GM19467 (cell line): ENCODE data around the gene FAM200A.
"Not testable (repeated sequence)": the region's sequence is repeated elsewhere in the genome, so short reads cannot be mapped to it uniquely, and the experiment has no call there.

ENCODE experiments used
- ATAC-seq: cut with Tn5 transposase; IDR thresholded peaks from one replicate; pipeline ENCODE4 v1.9.1; 2021; ENCODE audit warnings: mild to moderate bottlenecking, moderate library complexity; ENCODE audit not compliant: unreplicated experiment

Gene FAM200A

DNA sequence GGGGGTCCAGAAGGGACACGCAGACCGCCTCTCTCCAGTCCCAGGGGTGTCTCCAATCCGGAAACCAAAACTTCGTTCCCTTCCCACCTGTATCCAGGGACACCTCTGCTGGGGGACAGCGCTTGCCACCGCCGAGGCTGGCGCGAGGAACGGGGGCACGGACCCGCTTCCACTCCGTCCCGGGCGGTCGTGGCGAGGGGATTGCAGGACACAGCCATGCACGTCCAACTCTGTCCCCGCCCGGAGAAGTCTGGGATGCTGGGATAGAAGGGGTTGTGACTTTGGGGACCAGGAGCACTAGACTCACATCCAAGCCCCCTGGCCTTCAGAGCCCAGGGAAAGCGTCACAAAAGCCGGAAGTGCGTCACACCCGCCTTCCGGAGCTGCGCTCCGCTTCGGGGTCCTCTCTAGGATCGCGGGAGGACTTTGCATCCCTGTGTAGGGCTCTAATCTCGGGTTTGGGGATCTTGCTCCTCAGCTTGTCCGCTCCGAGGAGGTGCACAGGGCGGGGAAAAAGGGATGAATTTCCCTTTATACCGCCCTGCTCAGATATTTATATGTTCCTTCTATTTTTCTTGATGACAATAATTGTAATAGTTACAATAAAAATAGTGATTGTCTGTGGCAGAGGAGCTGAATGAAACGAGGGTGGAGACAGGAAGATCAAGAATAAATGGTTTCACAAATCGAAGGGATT, at the start of gene FAM200A:
Gene FAM200A (minus strand): TSS at position 348 of the 697 bp plus-strand sequence. CDS start 3,707 bp downstream, outside the sequence.
- peak; percentile 92 for ATAC-seq

DNA sequence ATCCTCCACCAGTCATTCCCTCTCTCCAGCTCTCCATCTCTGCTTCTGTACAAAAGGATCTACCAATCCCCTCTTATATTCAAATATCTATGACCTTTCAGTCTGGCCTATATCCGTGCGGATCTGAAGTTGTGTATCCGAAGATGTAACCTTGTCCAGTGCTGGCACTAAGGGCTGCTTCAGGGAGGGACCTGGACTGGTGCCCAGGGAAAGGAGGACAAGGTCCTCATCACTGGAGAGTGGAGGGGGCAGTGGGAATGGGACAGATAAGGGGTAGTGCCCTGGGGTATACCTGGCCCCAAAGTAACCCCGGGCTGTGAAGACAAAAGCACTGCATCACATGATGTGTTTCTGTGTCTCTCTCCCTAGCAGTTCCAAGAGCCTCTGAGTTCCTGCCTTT, 47.9 kb upstream of the FAM200A start:
- no peak for ATAC-seq

DNA sequence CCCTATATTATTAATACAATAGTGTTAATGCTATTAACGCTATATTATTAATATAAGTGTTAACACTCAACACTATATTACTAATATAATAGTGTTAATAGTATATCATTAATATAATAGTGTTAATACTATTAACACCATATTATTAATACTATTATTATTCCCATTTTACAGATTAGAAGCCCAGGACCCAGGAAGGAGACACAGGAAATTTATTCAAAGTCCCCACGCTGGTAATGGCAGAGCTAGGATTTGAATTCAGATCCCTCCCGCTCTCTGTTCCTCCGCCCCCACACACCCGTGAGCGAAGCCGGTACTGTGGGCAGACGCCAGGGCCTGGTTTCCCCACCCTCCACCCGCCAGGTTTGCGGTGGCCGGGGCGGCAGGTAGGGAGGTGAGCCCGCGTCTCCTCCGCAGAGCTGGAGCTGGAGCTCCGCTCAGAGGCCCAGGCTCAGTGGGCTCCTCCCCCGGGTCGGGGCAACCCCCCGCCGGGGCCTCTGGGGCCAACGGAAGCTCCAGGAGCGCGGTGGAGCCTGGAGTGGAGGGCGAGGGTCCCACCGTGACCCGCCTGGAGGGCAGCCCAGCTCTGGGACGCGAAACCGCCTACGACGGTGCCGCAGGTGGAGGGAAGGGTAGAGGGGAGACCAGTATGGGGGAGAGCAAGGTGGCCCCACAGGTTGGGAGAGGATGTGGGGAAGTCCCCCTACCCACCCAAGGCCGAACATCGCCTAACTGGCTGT, 46.0 kb upstream of the FAM200A start, which contains the start of gene TMEM225B:
Gene TMEM225B (plus strand): TSS at position 506 of the 740 bp plus-strand sequence. CDS start 6,122 bp downstream, outside the sequence.
- no peak for ATAC-seq

DNA sequence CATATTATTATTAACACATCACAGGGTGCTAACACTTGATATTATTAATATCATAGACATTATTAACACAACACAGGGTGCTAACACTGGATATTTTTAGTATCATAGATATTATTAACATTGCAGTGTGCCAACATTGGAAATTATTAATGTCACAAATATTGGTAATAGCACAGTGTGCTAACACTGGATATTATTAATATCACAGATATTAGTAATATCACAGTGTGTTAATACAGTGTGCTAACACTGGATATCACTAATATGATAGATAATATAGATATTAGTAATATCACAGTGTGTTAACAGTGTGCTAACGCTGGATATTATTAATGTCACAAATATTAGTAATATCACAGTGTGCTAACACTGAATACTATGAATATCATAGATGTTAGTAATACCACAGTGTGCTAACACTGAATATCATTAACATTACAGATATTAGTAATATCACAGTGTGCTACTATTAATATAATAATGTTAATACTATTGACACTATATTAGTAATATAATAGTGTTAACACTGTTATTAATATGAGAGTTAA, 44.6 kb upstream of the FAM200A start:
- ATAC-seq: no peak

DNA sequence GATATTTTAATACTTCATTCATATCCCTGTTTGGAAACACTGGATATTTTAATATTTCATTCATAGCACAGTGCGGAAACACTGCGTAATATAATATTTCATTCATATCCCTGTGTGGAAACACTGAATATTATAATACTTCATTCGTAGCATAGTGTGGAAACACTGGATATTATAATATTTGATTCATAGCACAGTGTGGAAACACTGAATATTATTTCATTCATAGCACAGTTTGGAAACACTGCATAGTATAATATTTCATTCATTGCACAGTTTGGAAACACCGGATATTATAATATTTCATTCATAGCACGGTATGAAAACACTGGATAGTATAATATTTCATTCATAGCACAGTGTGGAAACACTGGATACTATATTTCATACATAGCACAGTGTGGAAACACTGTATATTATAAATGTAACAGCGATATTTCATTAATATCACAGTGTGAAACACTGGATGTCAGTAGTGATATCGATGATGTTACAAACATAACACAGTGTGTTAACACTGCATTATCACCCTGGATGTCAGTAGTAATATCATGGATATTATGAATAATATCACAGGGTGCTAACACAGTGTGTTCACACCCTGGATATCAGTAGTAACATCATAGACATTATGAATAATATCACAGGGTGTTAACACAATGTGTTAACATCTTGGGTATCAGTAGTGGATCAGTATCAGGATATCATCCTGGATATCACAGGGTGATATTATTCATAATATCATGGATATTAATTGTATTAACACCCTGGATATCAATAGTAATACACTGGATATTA, 43.2 kb upstream of the FAM200A start:
- no peak for ATAC-seq

DNA sequence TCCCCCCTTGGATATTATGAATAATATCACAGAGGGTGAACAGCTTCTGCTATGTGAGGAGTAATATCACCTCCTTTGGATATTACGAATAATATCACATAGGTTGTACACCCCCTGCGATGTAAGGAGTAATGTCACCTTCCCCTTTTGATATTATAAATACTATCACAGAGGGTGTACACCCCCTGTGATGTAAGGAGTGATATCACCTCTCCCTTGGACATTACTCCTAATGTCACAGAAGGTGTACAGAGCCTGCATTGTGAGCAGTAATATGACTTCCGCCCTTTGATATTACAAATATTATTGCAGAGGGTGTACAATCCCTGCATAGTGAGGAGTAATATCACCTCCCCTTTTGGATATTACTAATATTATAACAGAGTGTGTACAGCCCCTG, 37.0 kb upstream of the FAM200A start:
- ATAC-seq: no peak

DNA sequence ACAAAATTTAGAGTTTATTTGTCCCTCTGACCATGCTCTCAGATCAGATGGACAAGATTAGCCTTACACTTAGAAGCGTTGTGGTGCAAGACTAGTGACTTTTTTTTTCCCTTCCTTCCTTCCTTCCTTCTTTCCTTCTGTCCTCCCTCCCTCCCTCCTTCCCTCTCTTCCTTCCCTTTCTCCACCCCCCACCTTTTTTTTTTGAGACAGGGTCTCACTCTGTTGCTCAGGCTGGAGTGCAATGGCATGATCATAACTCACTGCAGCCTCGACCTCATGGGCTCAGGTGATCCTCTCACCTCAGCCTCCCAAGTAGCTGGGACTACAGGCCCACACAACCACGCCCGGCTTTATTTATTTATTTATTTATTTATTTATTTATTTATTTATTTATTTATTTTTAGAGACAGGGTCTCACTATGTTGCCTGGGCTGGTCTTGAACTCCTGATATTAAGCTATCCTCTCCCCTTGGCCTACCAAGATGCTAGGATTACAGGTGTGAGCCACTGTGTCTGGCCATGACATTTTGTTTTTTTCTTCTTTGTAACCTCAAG, 28.9 kb upstream of the FAM200A start:
- not testable (repeated sequence) for ATAC-seq

DNA sequence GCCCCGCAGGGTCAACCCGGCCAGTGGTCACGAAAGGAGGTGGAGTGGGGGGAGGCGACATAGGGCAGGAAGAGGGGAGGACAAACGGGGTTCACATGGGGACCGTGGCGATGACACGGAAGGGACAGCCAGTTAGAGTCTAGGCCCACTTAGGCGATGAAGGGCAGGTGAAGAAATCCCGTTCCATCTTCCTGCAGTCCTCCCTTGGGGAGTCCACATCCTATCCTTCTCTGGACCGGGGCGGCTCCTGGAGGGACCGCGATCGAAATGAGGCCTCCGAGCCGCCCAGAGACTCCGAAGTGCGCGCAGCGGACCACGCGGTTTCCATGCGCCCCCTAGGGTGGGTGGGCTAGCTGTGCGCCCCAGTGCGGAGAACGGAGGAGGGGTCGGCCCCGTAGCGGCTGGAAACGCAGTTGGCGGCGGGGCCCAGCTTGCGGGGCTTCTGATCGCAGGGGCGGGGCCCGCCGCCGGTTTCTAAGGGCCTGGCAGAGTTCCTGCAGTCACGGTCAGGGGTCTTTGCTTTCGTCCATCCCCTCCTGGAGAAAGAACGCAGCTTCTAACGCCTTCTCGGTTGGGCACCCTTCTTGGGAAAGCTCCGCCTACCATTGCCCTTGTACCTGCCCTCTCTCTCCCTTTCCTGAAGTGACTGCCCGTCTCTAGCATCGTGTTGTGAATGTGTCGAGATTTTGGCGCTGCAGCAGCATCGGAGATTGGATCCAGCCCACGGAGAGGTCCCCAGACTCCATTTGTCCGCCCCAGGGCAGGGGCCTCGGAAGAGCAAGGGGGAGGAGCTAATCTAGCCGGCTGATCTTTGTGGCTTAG, 28.3 kb upstream of the FAM200A start:
- ATAC-seq: no peak

DNA sequence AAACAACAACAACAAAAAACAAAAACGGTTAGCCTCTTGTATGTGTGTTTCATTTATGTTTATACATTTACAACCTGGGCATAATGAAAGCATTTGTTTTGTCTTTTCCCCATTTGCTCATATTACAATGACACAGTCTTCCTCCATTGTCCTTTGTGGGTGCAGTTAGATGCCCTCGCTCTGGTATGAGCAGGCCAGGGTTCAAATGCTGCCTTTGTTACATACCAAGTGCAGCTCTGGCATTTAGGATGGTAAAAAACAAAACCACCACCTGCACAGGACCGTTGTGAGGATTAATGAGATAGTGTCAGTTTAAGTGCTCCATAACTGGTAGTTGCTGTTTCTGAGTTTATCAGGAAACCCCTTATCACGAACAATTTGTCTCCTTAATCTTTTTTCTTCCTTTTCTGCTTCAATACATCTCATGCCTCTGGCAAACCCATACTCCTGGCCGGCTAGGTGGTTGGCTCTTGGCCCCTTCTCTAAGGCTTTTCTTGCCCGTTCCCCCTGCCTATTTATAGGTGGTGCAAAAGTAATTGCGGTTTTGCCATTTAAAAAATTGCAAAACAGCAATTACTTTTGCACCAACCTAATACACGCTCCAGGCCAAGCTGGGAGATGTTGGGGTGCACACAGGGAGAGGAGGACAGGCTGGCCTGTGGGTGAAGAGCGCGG, 27.5 kb upstream of the FAM200A start:
- no peak for ATAC-seq

DNA sequence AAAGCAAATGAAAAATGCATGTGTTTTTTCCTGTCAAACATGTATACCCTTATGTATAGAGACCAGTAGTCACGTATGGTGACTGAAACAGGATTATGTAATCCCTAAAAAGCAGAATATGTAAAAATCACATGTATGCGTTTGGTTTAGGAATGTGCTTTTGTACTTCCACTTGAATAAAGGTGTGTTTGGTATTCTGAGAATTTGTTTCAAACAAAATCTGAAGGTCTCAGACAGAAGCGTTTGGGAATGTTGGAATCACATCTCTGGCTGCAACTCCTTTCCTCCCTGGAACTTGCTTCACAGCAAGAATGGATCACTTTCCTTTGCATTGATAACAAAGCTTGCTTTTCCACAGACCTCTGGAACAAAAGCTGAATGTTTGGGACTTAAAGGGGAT, 24.3 kb upstream of the FAM200A start:
- ATAC-seq: no peak

DNA sequence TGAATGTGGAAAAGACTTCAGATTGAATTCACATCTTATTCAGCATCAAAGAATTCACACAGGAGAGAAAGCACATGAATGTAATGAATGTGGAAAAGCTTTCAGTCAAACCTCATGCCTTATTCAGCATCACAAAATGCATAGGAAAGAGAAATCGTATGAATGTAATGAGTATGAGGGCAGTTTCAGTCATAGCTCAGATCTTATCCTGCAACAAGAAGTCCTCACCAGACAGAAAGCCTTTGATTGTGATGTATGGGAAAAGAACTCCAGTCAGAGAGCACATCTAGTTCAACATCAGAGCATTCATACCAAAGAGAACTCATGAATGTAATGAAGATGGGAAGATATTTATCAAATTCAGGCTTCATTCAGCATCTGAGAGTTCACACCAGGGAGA, 21.3 kb upstream of the FAM200A start:
- ATAC-seq: no peak

DNA sequence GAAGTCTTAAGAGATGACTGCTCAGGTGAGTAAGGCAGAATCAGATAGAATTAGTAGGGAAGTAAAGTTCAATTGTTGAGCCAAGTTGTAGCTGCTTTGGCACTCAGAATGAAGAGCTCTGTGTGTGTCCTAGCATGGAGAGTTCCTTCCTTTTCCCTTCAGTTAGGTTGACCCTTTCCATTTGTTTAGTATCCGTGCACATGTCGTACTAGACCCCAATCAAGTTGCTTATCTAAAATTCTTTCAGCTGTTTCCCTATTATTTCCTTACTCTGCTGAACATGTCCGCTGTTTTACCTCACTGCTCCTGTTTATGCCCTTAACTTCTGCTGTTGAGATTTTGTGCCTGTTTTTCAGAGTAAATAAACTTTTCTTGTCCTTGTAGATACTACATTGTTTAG, 19.9 kb upstream of the FAM200A start:
- no peak for ATAC-seq

DNA sequence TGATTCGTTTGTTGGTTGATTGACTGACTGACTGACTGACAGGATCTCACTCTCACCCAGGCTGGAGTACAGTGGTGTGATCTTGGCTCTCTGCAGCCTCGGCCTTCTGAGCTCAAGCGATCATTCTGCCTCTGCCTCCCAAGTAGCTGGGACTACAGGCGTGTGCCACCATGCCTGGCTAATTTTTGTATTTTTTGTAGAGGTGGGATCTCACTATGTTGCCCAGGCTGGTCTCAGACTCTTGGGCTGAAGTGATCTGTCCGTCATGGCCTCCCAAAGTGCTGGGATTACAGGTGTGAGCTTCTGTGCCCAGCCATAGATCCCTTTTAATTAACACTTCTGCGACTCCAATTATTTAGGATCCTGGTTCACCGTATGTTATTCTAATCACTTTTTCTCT, 16.9 kb upstream of the FAM200A start:
- not testable (repeated sequence) for ATAC-seq

DNA sequence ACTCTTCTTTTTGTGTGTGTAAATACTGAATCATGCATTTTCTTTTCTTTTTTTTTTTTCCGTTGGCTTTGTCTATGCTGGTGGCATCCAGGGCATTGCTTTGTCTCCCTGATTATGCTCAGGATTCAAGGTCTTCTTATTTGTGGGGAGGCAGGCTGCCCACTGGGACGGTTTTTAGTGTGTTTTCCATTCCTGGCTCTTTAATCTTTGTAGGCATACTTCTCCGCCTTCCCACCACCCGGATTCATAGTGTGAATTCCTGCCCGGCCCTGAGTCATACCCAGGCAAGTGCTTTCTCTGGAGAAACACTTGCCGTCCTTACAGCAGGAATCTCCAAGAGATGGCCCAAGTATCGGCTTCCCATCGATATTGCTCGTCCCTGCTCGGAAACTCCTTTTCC, 11.7 kb upstream of the FAM200A start:
- no peak for ATAC-seq

DNA sequence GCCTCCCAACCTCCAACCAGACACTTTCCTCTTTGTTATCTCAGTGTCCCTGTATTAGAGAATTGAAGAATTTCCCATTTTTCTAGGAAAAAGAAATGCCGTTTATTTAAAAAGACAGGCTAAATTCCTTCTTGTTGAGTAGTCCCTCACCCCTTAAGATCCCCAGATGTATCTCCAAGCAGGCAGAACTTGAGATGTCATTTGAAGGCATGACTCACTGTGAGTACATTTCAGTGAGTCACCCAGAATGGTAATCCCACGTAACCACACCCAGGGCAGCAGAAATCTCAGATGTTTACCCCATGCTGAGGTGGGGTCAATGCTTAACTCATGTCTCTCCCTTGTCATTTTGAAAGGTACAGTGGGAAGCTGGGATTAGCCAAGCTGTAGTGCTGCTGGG, 10.9 kb upstream of the FAM200A start:
- no peak for ATAC-seq

DNA sequence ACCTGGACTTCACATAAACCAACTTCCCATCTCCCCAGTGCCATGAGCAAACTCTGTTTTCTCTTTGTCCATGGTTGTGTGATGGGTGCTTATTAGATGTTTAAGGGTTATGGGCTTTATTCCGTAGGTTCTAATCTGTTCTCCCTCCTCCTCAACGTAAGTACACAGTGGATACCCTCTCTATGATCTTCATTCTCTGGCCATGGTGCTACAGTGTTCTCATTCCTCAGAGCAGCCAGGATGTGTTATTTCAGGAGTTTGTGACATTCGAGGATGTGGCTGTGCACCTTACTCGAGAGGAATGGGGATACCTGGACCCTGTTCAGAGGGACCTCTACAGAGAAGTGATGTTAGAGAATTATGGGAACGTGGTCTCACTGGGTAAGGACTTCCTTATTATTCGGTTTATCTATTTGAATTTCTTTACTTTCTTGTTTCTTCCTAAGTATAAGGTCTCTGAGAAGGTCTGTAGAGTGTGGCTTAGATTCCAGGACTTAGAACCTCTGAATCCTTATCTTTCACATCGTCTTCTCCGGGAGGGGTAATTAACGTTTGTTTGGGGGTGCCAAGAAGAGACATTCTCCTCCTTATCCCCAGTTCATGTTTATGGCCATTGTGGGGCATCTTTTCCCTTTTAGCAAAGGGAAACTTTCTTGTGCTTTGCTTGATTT, 10.3 kb upstream of the FAM200A start:
- ATAC-seq: no peak

DNA sequence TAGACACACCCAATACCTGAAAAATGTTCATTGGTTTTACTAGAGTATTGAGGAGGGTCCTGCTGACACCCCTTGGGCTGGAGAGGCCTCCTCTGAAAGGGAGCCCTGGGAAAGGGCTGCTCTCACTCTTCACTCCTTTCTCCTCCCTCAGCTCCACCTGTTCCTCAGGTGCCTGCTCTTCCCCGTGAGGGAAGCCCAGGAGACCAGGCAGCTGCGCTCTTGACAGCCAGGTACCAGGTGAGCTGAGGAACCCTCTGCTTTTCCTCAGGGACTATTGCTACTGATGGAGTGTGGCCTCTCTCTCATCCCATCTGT, 9.8 kb upstream of the FAM200A start:
- no peak for ATAC-seq

DNA sequence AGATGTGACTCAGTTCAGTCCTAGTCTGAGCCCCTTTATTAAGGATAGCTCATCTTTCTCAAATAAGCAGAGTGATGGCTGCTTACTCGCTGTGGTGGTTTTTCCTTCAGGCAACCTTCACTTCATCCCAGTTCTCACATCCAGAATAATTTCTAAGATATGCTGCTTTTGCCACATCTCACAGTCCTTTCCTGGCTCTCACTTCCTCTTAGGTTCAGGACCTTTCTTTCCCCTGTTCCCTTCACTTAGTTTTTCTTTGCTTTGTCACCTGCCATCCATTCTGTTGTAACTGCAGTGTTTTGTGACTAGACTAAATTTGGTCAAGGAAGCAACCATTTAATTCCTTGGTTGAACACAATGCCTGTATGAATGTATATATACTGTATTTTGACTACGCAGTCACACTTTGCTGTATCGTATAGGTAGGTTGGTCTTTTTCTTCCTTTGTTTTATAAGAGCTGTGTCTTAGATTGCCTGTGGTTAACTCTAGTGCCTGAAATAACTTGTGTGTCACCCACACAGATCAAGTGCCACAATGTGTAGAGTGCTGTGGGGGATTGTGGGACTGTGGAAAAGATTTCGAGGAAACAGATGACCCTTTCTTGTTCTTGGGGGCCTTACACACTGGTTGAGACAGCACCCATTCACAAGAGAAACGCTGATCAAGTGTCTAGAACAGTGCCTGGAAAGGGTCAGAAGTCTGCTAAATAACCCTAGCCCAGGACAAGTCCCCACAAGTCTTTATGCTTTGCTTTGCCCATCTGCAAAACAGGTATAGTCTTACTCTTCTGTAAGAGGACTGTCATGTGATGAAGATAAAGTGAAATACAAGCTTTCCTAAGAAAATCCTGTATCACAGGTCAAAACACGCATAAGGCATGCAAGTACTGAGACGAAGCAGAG, 9.2 kb upstream of the FAM200A start:
- ATAC-seq: no peak
